HPDE6-E6E7 (cell line): Measurements from ENCODE around the gene AP1M2.
A peak's percentile ranks its signal among the peaks of the same experiment; 100 is the strongest.

Experiments
- DNase-seq: peaks from one replicate; pipeline ENCODE4 v3.0.0; 2011; ENCODE audit warnings: missing footprints; ENCODE audit errors: extremely low spot score

The AP1M2 gene

GRCh38 chr19:10587022-10587838 is at the start of gene AP1M2:
TSS of gene AP1M2 (minus strand) at chr19:10587312. CDS start at chr19:10587231, 81 bp downstream.
- peak; percentile 60 for DNase-seq

- no peak for DNase-seq
These were observed 49.3 kb upstream of the AP1M2 start for GRCh38 chr19:10636304-10636972.

GRCh38 chr19:10634963-10635362 is 47.9 kb upstream of the AP1M2 start:
- no peak for DNase-seq

- DNase-seq: no peak
These were observed 47.3 kb upstream of the AP1M2 start for GRCh38 chr19:10634430-10634829.

GRCh38 chr19:10631874-10632273 is 44.8 kb upstream of the AP1M2 start:
- no peak for DNase-seq

GRCh38 chr19:10625762-10626138 is 38.6 kb upstream of the AP1M2 start:
- DNase-seq: no peak

- peak; percentile 96 for DNase-seq
These were observed 38.1 kb upstream of the AP1M2 start, which contains the start of gene SLC44A2 for GRCh38 chr19:10625003-10625761. TSS of gene SLC44A2 (plus strand) at chr19:10625553. CDS start at chr19:10625634, 81 bp downstream.

GRCh38 chr19:10624585-10624984 is 37.5 kb upstream of the AP1M2 start:
- DNase-seq: no peak

GRCh38 chr19:10621966-10622365 is 34.9 kb upstream of the AP1M2 start:
- no peak for DNase-seq

- no peak for DNase-seq
These were observed 33.7 kb upstream of the AP1M2 start for GRCh38 chr19:10620786-10621185.

GRCh38 chr19:10618846-10619245 is 31.7 kb upstream of the AP1M2 start:
- no peak for DNase-seq

GRCh38 chr19:10617409-10618121 is 30.5 kb upstream of the AP1M2 start:
- DNase-seq: peak; percentile 88

GRCh38 chr19:10615429-10616023 is 28.4 kb upstream of the AP1M2 start:
- no peak for DNase-seq

GRCh38 chr19:10612499-10613119 is 25.5 kb upstream of the AP1M2 start:
- DNase-seq: no peak

GRCh38 chr19:10611907-10612306 is 24.8 kb upstream of the AP1M2 start:
- no peak for DNase-seq

- no peak for DNase-seq
These were observed 17.4 kb upstream of the AP1M2 start for GRCh38 chr19:10604460-10604980.

- DNase-seq: no peak
These were observed 16.9 kb upstream of the AP1M2 start for GRCh38 chr19:10603873-10604459.

- DNase-seq: no peak
These were observed 16.2 kb upstream of the AP1M2 start for GRCh38 chr19:10603084-10603872.

- DNase-seq: peak; percentile 84
These were observed 15.4 kb upstream of the AP1M2 start for GRCh38 chr19:10602330-10603083.
